GM12864 (cell line): ENCODE results near the gene TMEM178B.
"Not testable (repeated sequence)": the region's sequence is repeated elsewhere in the genome, so short reads cannot be mapped to it uniquely, and the experiment has no call there.

Source experiments
- DNase-seq: peaks from one replicate; pipeline ENCODE4 v3.0.0-alpha.2; 2011; ENCODE audit warnings: low read depth
- H3K4me3 ChIP-seq: 2 replicates; pipeline ENCODE4 v1.5.1; 2011; ENCODE audit warnings: mild to moderate bottlenecking, low read depth, low read length, control low read depth
- CTCF ChIP-seq: IDR thresholded peaks from 2 replicates; pipeline ENCODE4 v1.5.1; 2011; ENCODE audit warnings: low read depth, mild to moderate bottlenecking, moderate library complexity, low read length, control low read depth, inconsistent platforms; ENCODE audit errors: missing control alignments

The TMEM178B gene

GRCh38 chr7:141103847-141104429 is 30.1 kb downstream of the TMEM178B start:
- TF ChIP-seq CTCF, result no peak
- no peak for DNase-seq
- H3K4me3 ChIP-seq, result no peak overlapping the region

- DNase-seq, result no peak
- no peak overlapping the region for H3K4me3 ChIP-seq
- no peak for TF ChIP-seq CTCF
Measured at GRCh38 chr7:141113131-141113530, 39.3 kb downstream of the TMEM178B start.

- H3K4me3 ChIP-seq, result no peak overlapping the region
- no peak for TF ChIP-seq CTCF
- DNase-seq, result no peak
Measured at GRCh38 chr7:141114029-141114664, 40.3 kb downstream of the TMEM178B start.

- H3K4me3 ChIP-seq, result no peak overlapping the region
- TF ChIP-seq CTCF, result no peak
- no peak for DNase-seq
Measured at GRCh38 chr7:141115965-141116364, 42.1 kb downstream of the TMEM178B start.

DNA sequence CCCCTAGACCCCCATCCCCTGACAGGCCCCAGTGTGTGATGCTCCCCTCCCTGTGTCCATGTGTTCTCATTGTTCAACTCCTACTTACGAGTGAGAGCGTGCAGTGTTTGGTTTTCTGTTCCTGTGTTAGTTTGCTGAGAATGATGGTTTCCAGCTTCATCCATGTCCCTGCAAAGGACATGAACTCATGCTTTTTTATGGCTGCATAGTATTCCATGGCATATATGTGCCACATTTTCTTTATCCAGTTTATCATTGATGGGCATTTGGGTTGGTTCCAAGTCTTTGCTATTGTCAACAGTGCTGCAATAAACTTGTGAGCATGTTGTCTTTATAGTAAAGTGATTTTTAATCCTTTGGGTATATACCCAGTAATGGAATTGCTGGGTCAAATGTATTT is 42.8 kb downstream of the TMEM178B start:
- not testable (repeated sequence) for DNase-seq, H3K4me3 ChIP-seq

GRCh38 chr7:141118767-141119166 is 44.9 kb downstream of the TMEM178B start:
- DNase-seq, result no peak
- no peak for TF ChIP-seq CTCF

GRCh38 chr7:141119187-141119586 is 45.3 kb downstream of the TMEM178B start:
- no peak overlapping the region for H3K4me3 ChIP-seq
- no peak for TF ChIP-seq CTCF
- DNase-seq, result no peak

More at GRCh38 chr7:141118767-141119166, 44.9 kb downstream of the TMEM178B start:
- no peak overlapping the region for H3K4me3 ChIP-seq
